Measurements from ENCODE around the gene CFAP61. TPM values are rescaled to one million over a fixed set of nuclear protein-coding genes. Genes with fewer than 3 reads are reported as not detected.

The CFAP61 gene
- total RNA-seq, 6 experiments from 2014 or later = 0.26 TPM; not detected in 5

DNA sequence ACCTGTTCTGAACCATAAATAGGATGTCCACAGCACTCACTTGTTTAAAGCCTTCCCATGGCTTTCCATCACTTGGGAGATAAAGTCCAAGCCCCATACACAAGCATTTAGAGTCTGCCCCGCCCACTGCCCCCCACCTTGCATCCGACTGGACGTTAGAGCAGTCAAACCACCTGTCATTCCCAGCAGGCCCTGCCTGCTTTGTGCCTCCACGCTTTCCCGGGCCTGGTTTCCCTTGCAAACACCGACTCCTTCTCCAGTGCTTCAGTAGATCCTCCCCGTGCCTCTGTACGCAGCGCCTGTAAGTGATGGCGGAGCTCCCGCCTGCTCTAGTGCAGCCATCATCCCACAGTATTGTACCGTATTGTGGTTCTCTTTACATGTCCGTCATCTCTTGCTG, 277.2 kb downstream of the CFAP61 start:
- DNase-seq = no peak
- no peaks in the 10 kb centered on the region; the same call in 1 of the 2 replicates for H3K9me3 Mint-ChIP-seq
- H3K4me1 Mint-ChIP-seq (ENCODE audit: low read depth) = peaks cover 9% of the 10 kb centered on the region; the same call in 1 of the 2 replicates
- no peaks in the 10 kb centered on the region for H3K36me3 Mint-ChIP-seq (ENCODE audit: low read depth)
- H3K4me3 Mint-ChIP-seq = no peak overlapping the region
- TF ChIP-seq, protein P1, sequence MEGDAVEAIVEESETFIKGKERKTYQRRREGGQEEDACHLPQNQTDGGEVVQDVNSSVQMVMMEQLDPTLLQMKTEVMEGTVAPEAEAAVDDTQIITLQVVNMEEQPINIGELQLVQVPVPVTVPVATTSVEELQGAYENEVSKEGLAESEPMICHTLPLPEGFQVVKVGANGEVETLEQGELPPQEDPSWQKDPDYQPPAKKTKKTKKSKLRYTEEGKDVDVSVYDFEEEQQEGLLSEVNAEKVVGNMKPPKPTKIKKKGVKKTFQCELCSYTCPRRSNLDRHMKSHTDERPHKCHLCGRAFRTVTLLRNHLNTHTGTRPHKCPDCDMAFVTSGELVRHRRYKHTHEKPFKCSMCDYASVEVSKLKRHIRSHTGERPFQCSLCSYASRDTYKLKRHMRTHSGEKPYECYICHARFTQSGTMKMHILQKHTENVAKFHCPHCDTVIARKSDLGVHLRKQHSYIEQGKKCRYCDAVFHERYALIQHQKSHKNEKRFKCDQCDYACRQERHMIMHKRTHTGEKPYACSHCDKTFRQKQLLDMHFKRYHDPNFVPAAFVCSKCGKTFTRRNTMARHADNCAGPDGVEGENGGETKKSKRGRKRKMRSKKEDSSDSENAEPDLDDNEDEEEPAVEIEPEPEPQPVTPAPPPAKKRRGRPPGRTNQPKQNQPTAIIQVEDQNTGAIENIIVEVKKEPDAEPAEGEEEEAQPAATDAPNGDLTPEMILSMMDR (IDR thresholded peaks at IDR 0.05) = no peak
- peaks cover 4% of the 10 kb centered on the region for H3K27me3 Mint-ChIP-seq (ENCODE audit: insufficient read depth)
- no peak overlapping the region for H3K27ac Mint-ChIP-seq

DNA sequence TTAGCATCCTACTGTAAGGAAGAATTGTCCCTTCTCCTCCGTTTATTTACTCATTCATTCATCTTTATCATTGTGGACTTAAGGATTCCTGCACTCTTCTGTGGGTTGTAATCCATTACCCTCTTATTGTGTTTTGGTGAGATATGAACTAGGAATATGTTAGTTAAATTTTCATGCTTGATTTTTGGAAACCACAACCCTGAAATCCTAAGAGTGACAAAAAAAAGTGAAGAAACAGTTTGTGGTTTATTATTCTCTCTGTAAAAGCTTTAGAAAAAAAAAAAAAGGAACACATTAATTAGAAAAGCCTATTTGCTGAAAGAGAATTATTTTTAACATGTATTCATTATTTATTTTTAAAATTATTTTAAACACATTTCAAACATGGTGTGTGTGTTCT, 278.8 kb downstream of the CFAP61 start:
- Mint-ChIP-seq H3K27me3 (ENCODE audit: insufficient read depth) (peaks cover 4% of the 10 kb centered on the region), H3K4me1 (ENCODE audit: low read depth) (peaks cover 9% of the 10 kb centered on the region; the same call in 1 of the 2 replicates), H3K36me3 (ENCODE audit: low read depth) (no peaks in the 10 kb centered on the region), H3K27ac (no peak overlapping the region), H3K9me3 (no peaks in the 10 kb centered on the region; the same call in 1 of the 2 replicates), H3K4me3 (no peak overlapping the region)
- no peak for DNase-seq
- TF ChIP-seq, protein P1 (IDR thresholded peaks at IDR 0.05) = no peak

DNA sequence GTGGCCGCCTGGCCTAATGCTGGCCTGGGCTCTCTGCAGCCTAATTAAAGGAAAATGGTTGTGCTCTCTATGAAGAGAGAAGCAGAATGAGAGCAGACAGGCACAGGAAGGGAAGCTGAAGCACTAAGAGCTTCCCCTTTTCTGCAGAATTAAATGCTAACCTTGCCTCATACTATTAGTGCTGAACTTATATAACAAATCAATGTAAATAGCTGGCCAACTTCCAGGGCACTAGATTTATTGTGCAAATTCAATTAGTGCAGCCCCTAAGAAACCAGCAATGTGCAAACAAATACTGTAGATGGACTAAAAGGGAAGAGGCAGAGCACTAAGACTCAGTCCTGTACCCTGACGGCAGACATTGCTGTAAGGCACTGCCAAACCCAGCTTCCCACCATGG, 279.5 kb downstream of the CFAP61 start:
- DNase-seq = no peak
- H3K36me3 Mint-ChIP-seq (ENCODE audit: low read depth) = no peaks in the 10 kb centered on the region
- H3K27me3 Mint-ChIP-seq (ENCODE audit: insufficient read depth) = peaks cover 4% of the 10 kb centered on the region
- TF ChIP-seq, protein P1 (IDR thresholded peaks at IDR 0.05) = no peak
- H3K27ac Mint-ChIP-seq = no peak overlapping the region
- H3K4me3 Mint-ChIP-seq = no peak overlapping the region
- H3K4me1 Mint-ChIP-seq (ENCODE audit: low read depth) = peaks cover 9% of the 10 kb centered on the region; the same call in 1 of the 2 replicates
- H3K9me3 Mint-ChIP-seq = no peaks in the 10 kb centered on the region; the same call in 1 of the 2 replicates

DNA sequence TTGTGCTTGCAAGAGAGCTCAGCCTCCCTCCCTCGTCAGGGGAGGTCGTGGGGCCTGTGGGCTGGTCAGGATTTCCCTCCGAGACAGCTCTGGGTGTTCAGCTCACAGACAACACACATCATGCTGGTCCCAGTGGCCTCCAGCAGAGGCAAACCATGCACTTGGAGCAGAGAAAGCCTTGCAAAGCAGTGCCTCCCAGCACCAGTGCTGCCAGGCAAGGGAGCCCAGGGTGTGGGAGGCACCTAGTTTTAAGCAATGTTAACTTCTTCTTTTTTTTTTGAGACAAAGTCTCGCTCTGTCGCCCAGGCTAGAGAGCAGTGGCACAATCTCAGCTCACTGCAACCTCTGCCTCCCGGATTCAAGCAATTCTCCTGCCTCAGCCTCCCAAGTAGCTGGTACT, 281.5 kb downstream of the CFAP61 start:
- Mint-ChIP-seq H3K27ac (no peak overlapping the region), H3K4me1 (ENCODE audit: low read depth) (no peaks in the 10 kb centered on the region), H3K4me3 (no peak overlapping the region), H3K36me3 (ENCODE audit: low read depth) (no peaks in the 10 kb centered on the region), H3K9me3 (no peaks in the 10 kb centered on the region; the same call in 1 of the 2 replicates), H3K27me3 (ENCODE audit: insufficient read depth) (peaks cover 2% of the 10 kb centered on the region; the same call in 1 of the 2 replicates)
- TF ChIP-seq, protein P1 (IDR thresholded peaks at IDR 0.05) = no peak
- no peak for DNase-seq

DNA sequence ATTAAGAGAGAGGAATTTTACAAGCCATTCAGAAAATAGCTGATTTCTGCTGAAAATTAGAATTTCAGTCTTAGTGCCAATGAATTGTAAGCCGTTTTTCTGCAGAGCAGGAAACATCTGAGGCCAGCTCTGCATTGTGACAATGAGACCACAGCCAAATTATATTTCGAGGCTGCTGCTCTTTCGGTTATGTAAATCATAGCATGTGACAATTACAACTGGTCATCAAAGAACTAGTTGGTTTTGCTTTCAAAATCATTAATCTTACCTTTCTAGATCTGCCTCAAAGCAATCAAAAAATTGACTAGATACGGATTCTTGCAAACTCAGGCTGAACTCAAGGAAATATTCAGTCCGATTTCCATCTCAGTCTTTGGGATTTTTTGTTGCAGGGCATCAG, 282.2 kb downstream of the CFAP61 start:
- no peak for DNase-seq
- H3K4me1 Mint-ChIP-seq (ENCODE audit: low read depth) = no peaks in the 10 kb centered on the region
- no peaks in the 10 kb centered on the region for H3K36me3 Mint-ChIP-seq (ENCODE audit: low read depth)
- H3K27ac Mint-ChIP-seq = no peak overlapping the region
- no peak overlapping the region for H3K4me3 Mint-ChIP-seq
- H3K27me3 Mint-ChIP-seq (ENCODE audit: insufficient read depth) = no peaks in the 10 kb centered on the region; the same call in 1 of the 2 replicates
- no peaks in the 10 kb centered on the region; the same call in 1 of the 2 replicates for H3K9me3 Mint-ChIP-seq
- TF ChIP-seq, protein P1 (IDR thresholded peaks at IDR 0.05) = no peak

Measured in HFFc6 (cell line).